ENCODE measurements around the gene RPTOR.

RPTOR gene

DNA sequence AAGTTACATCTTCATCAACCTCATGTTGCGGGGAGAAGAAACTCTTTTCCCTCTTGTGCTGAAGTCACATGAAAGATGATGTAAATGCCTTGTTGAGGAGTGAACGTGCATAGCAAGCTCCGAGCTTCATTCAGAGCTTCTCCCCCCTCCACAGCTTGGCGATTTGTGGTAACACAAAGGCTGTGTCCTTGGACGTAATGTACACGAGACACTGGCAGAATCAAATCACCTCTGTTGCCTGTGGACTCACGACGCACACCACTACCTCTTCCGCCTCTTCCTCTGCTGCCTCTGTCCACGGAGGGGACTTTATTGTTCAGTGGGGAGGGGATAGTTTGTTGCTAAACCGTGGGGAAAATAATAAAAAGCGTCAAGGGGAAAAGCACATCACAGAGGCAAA, 392.1 kb downstream of the RPTOR start:
- CTCF ChIA-PET = interaction anchor here (0.5 to 1.0 kb wide), 2 partner anchors 37 to 41 kb away, joined by 3 to 5 read pairs; no protein-coding TSS in a partner anchor

DNA sequence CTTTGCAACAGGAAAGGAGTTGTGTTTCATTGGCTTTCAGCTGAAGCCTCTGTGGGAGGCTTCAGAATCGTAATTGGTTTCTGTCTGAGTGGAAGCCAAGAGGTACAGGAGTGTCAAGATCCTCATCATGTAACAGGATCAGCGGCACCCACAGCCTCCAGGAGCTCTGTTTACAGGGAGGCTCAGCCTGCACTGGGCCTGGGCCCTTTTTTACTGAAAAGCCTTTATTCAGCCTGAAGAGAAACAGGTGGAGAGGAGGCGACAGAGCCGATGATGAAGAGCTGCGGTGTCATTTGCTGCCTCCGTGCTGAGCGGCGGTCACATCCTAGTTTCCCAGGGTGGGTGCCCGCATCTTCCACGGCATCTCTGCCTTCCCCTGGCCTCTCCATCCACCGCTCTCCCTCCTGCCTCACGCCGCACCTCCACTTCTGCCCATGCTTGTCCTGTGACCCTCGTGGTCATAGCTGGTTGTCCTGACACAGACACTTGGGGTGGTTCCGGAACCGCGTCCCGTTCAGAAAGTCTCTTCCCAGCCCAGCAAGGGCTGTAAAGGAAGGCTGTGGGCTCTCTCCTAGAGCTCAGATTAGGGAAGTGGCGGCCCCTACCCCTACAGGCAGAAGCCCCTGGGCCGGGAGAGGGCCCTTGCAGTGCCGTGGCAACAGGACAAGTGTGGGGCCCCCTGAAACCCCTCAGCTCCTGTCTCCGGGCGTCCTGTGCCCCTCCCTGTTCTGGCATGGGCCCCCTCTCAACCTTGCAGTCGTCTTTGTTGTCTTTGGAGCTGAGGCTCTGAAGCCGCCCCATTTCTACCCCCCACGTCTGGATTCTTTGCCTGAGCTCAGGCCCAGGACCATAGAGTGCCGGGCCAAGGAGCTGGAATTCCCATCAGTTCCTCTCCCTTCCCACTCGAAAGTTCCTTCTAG, 393.1 kb downstream of the RPTOR start:
- CTCF ChIA-PET = interaction anchor here (0.5 to 1.3 kb wide), 4 partner anchors 35 to 164 kb away, joined by 3 to 5 read pairs (median 4); no protein-coding TSS in a partner anchor
- peak; percentile 32 for TF ChIP-seq GLIS1 (tag by site-specific recombination; IDR thresholded peaks at IDR 0.05)
- 0 out of 2 replicates have a peak, but pooled peaks have one; percentile 41 for TF ChIP-seq ZSCAN16 (tag by site-specific recombination; IDR thresholded peaks at IDR 0.05)
- no peak for TF ChIP-seq ZNF544 (tag by site-specific recombination; IDR thresholded peaks at IDR 0.05)

More for the DNA sequence above, 392.1 kb downstream of the RPTOR start:
- no peak for TF ChIP-seq ZFP41 (tag by site-specific recombination; IDR thresholded peaks at IDR 0.05; ENCODE audit: borderline replicate concordance)
- TF ChIP-seq ZNF157 (tag by site-specific recombination; IDR thresholded peaks at IDR 0.05) = no peak
- Histone ChIP-seq H3K36me3 (ENCODE audit: control insufficient read depth in 2 of 2, insufficient read depth in 1 of 2, low read length in 2 of 2) (peaks cover 0 to 9% of the 10 kb centered on the region in 2 experiments; a peak in 1 of 3 replicates), H3K9me3 (ENCODE audit: control insufficient read depth, insufficient read depth, low read depth, low read length) (no peaks in the 10 kb centered on the region), H3K4me1 (ENCODE audit: control insufficient read depth, insufficient read depth, low read length) (no peaks in the 10 kb centered on the region), H3K4me3 (ENCODE audit: low read depth, low read length) (no peak overlapping the region), H3K27ac (ENCODE audit: extremely low read depth, low read depth, low read length) (no peak overlapping the region)
- POLR2A ChIA-PET = no interaction called here

DNA sequence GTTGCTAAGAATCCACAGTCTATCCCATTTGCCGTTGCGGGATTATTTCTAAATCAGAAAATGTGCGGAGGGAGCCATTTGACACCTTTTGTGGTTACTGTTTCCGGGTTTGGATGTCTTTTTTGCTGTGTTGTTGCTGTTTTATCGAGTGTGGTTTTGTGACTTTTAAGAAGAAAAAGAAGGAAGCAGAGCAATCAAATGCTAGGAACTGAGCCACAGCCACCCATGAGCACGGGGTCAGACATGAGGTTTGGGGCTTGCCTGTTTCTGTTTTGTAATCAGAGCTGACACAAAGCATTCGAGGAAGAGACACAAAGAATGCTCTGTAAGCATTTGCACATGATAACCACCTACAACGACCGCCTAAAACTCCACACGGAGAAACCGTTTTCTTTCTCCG, 393.9 kb downstream of the RPTOR start:
- ChIA-PET POLR2A (no interaction called here), CTCF (interaction anchor here (0.6 to 1.3 kb wide), 2 partner anchors 138 to 163 kb away, joined by 3 to 5 read pairs; no protein-coding TSS in a partner anchor)
- Histone ChIP-seq H3K27ac (ENCODE audit: extremely low read depth, low read depth, low read length) (no peak overlapping the region), H3K9me3 (ENCODE audit: control insufficient read depth, insufficient read depth, low read depth, low read length) (no peaks in the 10 kb centered on the region), H3K36me3 (ENCODE audit: control insufficient read depth in 2 of 2, insufficient read depth in 1 of 2, low read length in 2 of 2) (peaks cover 0 to 17% of the 10 kb centered on the region in 2 experiments; a peak in 1 of 3 replicates), H3K4me3 (ENCODE audit: low read depth, low read length) (no peak overlapping the region), H3K4me1 (ENCODE audit: control insufficient read depth, insufficient read depth, low read length) (no peaks in the 10 kb centered on the region)
- no peak for TF ChIP-seq EGR2 (tag by site-specific recombination; IDR thresholded peaks at IDR 0.05; ENCODE audit: low read depth)
- TF ChIP-seq SP7 (tag by site-specific recombination; IDR thresholded peaks at IDR 0.05) = no peak
- TF ChIP-seq, protein P1, sequence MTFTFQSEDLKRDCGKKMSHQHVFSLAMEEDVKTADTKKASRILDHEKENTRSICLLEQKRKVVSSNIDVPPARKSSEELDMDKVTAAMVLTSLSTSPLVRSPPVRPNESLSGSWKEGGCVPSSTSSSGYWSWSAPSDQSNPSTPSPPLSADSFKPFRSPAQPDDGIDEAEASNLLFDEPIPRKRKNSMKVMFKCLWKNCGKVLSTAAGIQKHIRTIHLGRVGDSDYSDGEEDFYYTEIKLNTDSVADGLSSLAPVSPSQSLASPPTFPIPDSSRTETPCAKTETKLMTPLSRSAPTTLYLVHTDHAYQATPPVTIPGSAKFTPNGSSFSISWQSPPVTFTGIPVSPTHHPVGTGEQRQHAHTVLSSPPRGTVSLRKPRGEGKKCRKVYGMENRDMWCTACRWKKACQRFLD (tag by site-specific recombination; IDR thresholded peaks at IDR 0.05) = no peak
- TF ChIP-seq ZNF658 (tag by site-specific recombination; IDR thresholded peaks at IDR 0.05) = no peak
- TF ChIP-seq, protein P2, sequence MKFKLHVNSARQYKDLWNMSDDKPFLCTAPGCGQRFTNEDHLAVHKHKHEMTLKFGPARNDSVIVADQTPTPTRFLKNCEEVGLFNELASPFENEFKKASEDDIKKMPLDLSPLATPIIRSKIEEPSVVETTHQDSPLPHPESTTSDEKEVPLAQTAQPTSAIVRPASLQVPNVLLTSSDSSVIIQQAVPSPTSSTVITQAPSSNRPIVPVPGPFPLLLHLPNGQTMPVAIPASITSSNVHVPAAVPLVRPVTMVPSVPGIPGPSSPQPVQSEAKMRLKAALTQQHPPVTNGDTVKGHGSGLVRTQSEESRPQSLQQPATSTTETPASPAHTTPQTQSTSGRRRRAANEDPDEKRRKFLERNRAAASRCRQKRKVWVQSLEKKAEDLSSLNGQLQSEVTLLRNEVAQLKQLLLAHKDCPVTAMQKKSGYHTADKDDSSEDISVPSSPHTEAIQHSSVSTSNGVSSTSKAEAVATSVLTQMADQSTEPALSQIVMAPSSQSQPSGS (tag by site-specific recombination; IDR thresholded peaks at IDR 0.05; ENCODE audit: low read depth) = no peak
- no peak for TF ChIP-seq WT1 (tag by site-specific recombination; IDR thresholded peaks at IDR 0.05)
- no peak for TF ChIP-seq ZNF404 (tag by site-specific recombination; IDR thresholded peaks at IDR 0.05)
- TF ChIP-seq ZFP37 (tag by site-specific recombination; IDR thresholded peaks at IDR 0.05) = no peak
- TF ChIP-seq ZNF530 (tag by site-specific recombination; IDR thresholded peaks at IDR 0.05; ENCODE audit: low read depth) = no peak
- TF ChIP-seq ZNF629 (tag by site-specific recombination; IDR thresholded peaks at IDR 0.05) = no peak
- TF ChIP-seq HOXA7 (CRISPR knock-in tag; IDR thresholded peaks at IDR 0.05; ENCODE audit: borderline replicate concordance) = no peak
- TF ChIP-seq FEZF1 (tag by site-specific recombination; IDR thresholded peaks at IDR 0.05) = no peak
- no peak for TF ChIP-seq ZNF830 (tag by site-specific recombination; IDR thresholded peaks at IDR 0.05; ENCODE audit: low read depth)
- no peak for TF ChIP-seq ZFP69B (tag by site-specific recombination; IDR thresholded peaks at IDR 0.05)
- no peak for TF ChIP-seq ZNF169 (tag by site-specific recombination; IDR thresholded peaks at IDR 0.05)
- TF ChIP-seq, protein P3, sequence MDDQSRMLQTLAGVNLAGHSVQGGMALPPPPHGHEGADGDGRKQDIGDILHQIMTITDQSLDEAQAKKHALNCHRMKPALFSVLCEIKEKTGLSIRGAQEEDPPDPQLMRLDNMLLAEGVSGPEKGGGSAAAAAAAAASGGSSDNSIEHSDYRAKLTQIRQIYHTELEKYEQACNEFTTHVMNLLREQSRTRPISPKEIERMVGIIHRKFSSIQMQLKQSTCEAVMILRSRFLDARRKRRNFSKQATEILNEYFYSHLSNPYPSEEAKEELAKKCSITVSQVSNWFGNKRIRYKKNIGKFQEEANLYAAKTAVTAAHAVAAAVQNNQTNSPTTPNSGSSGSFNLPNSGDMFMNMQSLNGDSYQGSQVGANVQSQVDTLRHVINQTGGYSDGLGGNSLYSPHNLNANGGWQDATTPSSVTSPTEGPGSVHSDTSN (CRISPR knock-in tag; IDR thresholded peaks at IDR 0.05) = no peak
- no peak for TF ChIP-seq ZNF391 (tag by site-specific recombination; IDR thresholded peaks at IDR 0.05; ENCODE audit: borderline replicate concordance, low read depth)

More for the DNA sequence above, 393.1 kb downstream of the RPTOR start:
- Histone ChIP-seq H3K4me3 (ENCODE audit: low read depth, low read length) (no peak overlapping the region), H3K27ac (ENCODE audit: extremely low read depth, low read depth, low read length) (no peak overlapping the region), H3K9me3 (ENCODE audit: control insufficient read depth, insufficient read depth, low read depth, low read length) (no peaks in the 10 kb centered on the region), H3K4me1 (ENCODE audit: control insufficient read depth, insufficient read depth, low read length) (no peaks in the 10 kb centered on the region), H3K36me3 (ENCODE audit: control insufficient read depth in 2 of 2, insufficient read depth in 1 of 2, low read length in 2 of 2) (peaks cover 0 to 13% of the 10 kb centered on the region in 2 experiments; a peak in 1 of 3 replicates)
- POLR2A ChIA-PET = no interaction called here
